Keratinocyte (primary cell): Measurements from ENCODE around the gene ZNF423. TPM values are rescaled to one million over a fixed set of nuclear protein-coding genes. Genes with fewer than 3 reads are reported as not detected.

Experiments used
- DNase-seq: peaks from one replicate; pipeline ENCODE4 v3.0.0-alpha.2; 2011; ENCODE audit warnings: low read depth, missing footprints, low spot score
- FAIRE-seq: peaks from 2 replicates; lab custom pipeline; 2011; peaks lifted over from hg19 to GRCh38; lab: Jason Lieb, UNC
- H2AFZ ChIP-seq: 2 replicates; pipeline ENCODE4 v1.6.0; 2012; ENCODE audit warnings: low read length, control low read depth, inconsistent platforms; ENCODE audit not compliant: control insufficient read depth
- H3K27ac ChIP-seq: 2 replicates; pipeline ENCODE4 v1.5.1; 2011; ENCODE audit warnings: low read length; ENCODE audit not compliant: control insufficient read depth, insufficient read depth
- H3K27me3 ChIP-seq: 3 replicates; pipeline ENCODE4 v1.6.0; 2011; ENCODE audit warnings: low read length; ENCODE audit not compliant: control insufficient read depth, insufficient read depth; ENCODE audit errors: extremely low read depth
- H3K36me3 ChIP-seq, 2 experiments: 2 replicates in 1 of 2; 3 replicates in 1 of 2; pipeline ENCODE4 v1.5.1; 2011; ENCODE audit warnings: low read length in 2 of 2, mild to moderate bottlenecking in 1 of 2; ENCODE audit not compliant: control insufficient read depth in 2 of 2, insufficient read depth in 2 of 2; ENCODE audit errors: extremely low read depth in 1 of 2
- H3K4me1 ChIP-seq: 3 replicates; pipeline ENCODE4 v1.5.1; 2011; ENCODE audit warnings: low read length; ENCODE audit not compliant: control insufficient read depth, insufficient read depth; ENCODE audit errors: extremely low read depth
- H3K4me2 ChIP-seq: 3 replicates; pipeline ENCODE4 v1.6.0; 2011; ENCODE audit warnings: low read depth, low read length; ENCODE audit not compliant: control insufficient read depth, insufficient read depth; ENCODE audit errors: extremely low read depth
- H3K4me3 ChIP-seq, 3 experiments: fragments of 200-600 bp in 1 of 3; sonication (generic) in 1 of 3; 2 replicates in 2 of 3; 3 replicates in 1 of 3; pipeline ENCODE4 v1.5.1; 2011 to 2016; ENCODE audit warnings: low read length in 3 of 3, mild to moderate bottlenecking in 3 of 3, control low read depth in 2 of 3, inconsistent platforms in 1 of 3, low read depth in 1 of 3, mixed read lengths in 1 of 3, mixed run types in 1 of 3, moderate library complexity in 1 of 3; ENCODE audit not compliant: control insufficient read depth in 2 of 3, insufficient read depth in 2 of 3; ENCODE audit errors: extremely low read depth in 1 of 3
- H3K79me2 ChIP-seq: 2 replicates; pipeline ENCODE4 v1.6.0; 2012; ENCODE audit warnings: low read length; ENCODE audit not compliant: control insufficient read depth, insufficient read depth
- H3K9ac ChIP-seq: 3 replicates; pipeline ENCODE4 v1.6.0; 2011; ENCODE audit warnings: low read length; ENCODE audit not compliant: control insufficient read depth, insufficient read depth; ENCODE audit errors: extremely low read depth
- H3K9me1 ChIP-seq: 3 replicates; pipeline ENCODE4 v1.6.0; 2011; ENCODE audit warnings: low read length; ENCODE audit not compliant: control insufficient read depth, insufficient read depth; ENCODE audit errors: extremely low read depth
- H3K9me3 ChIP-seq: 2 replicates; pipeline ENCODE4 v1.5.1; 2012; ENCODE audit warnings: low read depth, low read length; ENCODE audit not compliant: control insufficient read depth
- H4K20me1 ChIP-seq: 3 replicates; pipeline ENCODE4 v1.6.0; 2011; ENCODE audit warnings: low read length; ENCODE audit not compliant: control insufficient read depth, insufficient read depth; ENCODE audit errors: extremely low read depth
- EZH2 ChIP-seq: IDR thresholded peaks from one replicate; pipeline ENCODE4 v1.6.1; 2012; ENCODE audit warnings: inconsistent platforms, mild to moderate bottlenecking, low read length, moderate library complexity
- dilution Hi-C: fragments of 300-500 bp; cut with MboI; formaldehyde crosslinking; loops from one replicate; pipeline ENCODE4 v1.7.0; 2020; ENCODE audit warnings: low sequenced_read_pairs; ENCODE audit not compliant: extremely low pct_ligation_motif_present
- polyA plus RNA-seq, 5 experiments: library from polyadenylated mRNA; depleted of rRNA in 3 of 5; stranded (reverse) in 3 of 5; stranded (forward) in 1 of 5; unstranded in 1 of 5; fragments of >200 nt; gene quantifications; 1 replicate in 1 of 5; 2 replicates in 3 of 5; 3 replicates in 1 of 5; pipeline versions ENCODE4 v1.2.1 to v1.2.3, GENCODE V29; 2011 to 2012; ENCODE audit warnings: missing spikeins in 2 of 5, low read depth in 1 of 5, low replicate concordance in 1 of 5
- TF ChIP-seq, protein P1 (sequence below), 3 experiments: IDR thresholded peaks in 1 of 3; conservative IDR thresholded peaks in 1 of 3; optimal IDR thresholded peaks in 1 of 3; 2 replicates in 2 of 3; 3 replicates in 1 of 3; pipeline versions ENCODE3 to v1.5.1; 2011; ENCODE audit warnings: low read length in 3 of 3, mild to moderate bottlenecking in 3 of 3, moderate library complexity in 2 of 3, control low read depth in 1 of 3, inconsistent platforms in 1 of 3; ENCODE audit not compliant: insufficient read depth in 2 of 3; ENCODE audit errors: extremely low read depth in 1 of 3

Gene ZNF423
- polyA plus RNA-seq, 1 donor (not counting 4 experiments of a cell fraction or from before 2014, with no cell fraction given) = 0.05 TPM

DNA sequence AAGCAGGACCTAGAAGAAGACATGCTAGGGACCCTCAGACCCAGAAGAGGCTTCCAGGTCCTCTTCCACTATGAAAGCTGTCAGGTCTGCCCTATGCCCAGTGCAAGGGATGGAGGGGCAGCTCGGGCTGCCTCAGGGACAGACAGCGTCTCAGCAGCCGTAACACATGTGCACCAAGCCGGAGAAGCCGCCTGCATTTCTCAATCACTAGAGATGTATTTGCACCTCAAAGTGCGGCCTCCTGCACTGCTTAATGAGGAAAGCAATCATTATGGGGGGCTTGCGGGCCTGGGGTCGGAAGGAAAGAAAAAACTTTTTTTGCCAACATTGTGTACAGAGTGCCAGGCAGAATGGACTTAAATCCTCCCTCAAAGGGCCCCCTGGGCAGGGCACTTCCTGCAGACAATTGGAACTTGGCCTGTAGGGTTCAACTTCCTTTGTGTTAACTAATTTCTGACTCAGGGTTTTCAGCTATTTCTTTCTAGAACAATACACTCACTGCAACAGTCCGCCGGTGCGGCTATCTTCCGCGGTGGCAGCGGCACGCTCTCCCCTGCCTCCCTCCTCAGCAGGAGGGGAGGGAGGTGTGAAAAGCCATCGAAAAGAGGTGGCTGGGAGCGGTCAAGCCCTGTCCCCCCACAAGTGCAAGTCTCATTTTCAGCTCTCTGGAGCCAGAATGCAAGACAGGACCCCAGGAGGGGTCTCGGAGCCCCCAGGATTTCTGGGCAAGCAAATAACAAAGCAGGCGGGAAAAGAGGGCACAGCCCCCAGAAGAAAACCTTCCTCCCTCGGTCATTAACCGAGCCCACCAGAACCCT, 101.2 kb downstream of the ZNF423 start:
- H3K4me3 ChIP-seq = peak overlapping the region in 1 of 3 experiments; percentile 32
- TF ChIP-seq, protein P1, sequence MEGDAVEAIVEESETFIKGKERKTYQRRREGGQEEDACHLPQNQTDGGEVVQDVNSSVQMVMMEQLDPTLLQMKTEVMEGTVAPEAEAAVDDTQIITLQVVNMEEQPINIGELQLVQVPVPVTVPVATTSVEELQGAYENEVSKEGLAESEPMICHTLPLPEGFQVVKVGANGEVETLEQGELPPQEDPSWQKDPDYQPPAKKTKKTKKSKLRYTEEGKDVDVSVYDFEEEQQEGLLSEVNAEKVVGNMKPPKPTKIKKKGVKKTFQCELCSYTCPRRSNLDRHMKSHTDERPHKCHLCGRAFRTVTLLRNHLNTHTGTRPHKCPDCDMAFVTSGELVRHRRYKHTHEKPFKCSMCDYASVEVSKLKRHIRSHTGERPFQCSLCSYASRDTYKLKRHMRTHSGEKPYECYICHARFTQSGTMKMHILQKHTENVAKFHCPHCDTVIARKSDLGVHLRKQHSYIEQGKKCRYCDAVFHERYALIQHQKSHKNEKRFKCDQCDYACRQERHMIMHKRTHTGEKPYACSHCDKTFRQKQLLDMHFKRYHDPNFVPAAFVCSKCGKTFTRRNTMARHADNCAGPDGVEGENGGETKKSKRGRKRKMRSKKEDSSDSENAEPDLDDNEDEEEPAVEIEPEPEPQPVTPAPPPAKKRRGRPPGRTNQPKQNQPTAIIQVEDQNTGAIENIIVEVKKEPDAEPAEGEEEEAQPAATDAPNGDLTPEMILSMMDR (optimal IDR thresholded peaks at IDR 0.05 in 1 of 3, IDR thresholded peaks at IDR 0.05 in 1 of 3, conservative IDR thresholded peaks at IDR 0.05 in 1 of 3; ENCODE audit: extremely low read depth in 1 of 3, insufficient read depth in 2 of 3, low read length in 3 of 3) = no peak
- no peak for TF ChIP-seq EZH2
- H3K9me1 ChIP-seq = no peaks in the 10 kb centered on the region
- no peaks in the 10 kb centered on the region for H3K27me3 ChIP-seq
- dilution Hi-C loops = no loop called here
- H2AFZ ChIP-seq = peak overlapping the region; percentile 40
- no peaks in the 10 kb centered on the region for H3K79me2 ChIP-seq
- no peak overlapping the region for H3K9ac ChIP-seq
- no peak overlapping the region for H3K27ac ChIP-seq
- no peak overlapping the region for H3K4me2 ChIP-seq
- H4K20me1 ChIP-seq = no peaks in the 10 kb centered on the region
- no peaks in the 10 kb centered on the region for H3K9me3 ChIP-seq
- no peaks in the 10 kb centered on the region for H3K36me3 ChIP-seq
- DNase-seq = no peak
- no peak for FAIRE-seq
- no peaks in the 10 kb centered on the region for H3K4me1 ChIP-seq

DNA sequence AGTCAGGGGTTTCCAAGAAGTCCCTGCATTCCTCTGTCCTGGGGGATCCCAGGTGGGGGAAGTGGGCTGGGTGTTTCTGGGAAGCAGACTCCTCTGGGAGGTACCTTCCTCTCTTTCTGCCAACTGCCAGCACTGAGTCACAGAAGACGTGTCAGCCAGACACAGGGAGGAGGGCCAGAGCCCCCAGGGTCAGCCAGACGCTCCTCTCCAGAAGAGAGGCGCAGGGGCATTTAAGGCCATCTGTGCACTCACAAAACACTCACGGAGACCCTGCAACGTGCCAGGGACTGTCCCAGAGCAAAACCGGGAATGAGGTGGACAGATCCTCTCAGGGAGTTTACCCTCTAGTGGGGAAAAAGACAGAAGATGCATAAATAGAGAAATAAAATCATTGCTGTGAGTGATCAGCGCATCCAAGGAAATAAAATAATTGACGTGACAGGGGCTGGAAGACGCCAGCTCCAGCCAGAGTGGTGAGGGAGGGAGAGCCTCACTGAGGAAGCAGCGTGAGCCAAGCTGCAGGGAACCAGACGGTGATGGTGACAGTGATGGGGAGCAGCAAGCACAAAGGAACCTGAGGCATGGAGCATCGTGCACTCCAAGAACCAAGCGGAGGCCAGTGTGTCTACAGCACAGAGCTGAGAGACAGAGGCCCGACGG, 105.4 kb downstream of the ZNF423 start:
- Histone ChIP-seq H3K9me1 (no peaks in the 10 kb centered on the region), H3K79me2 (no peaks in the 10 kb centered on the region), H2AFZ (no peak overlapping the region), H3K9me3 (no peaks in the 10 kb centered on the region), H3K4me2 (no peak overlapping the region), H3K4me3 (no peak overlapping the region), H3K9ac (no peak overlapping the region), H3K27me3 (no peaks in the 10 kb centered on the region), H3K4me1 (no peaks in the 10 kb centered on the region), H3K36me3 (no peaks in the 10 kb centered on the region), H3K27ac (no peak overlapping the region), H4K20me1 (no peaks in the 10 kb centered on the region)
- no peak for FAIRE-seq
- TF ChIP-seq EZH2 = no peak
- TF ChIP-seq, protein P1 (optimal IDR thresholded peaks at IDR 0.05 in 1 of 3, IDR thresholded peaks at IDR 0.05 in 1 of 3, conservative IDR thresholded peaks at IDR 0.05 in 1 of 3; ENCODE audit: extremely low read depth in 1 of 3, insufficient read depth in 2 of 3, low read length in 3 of 3) = no peak
- dilution Hi-C loops = no loop called here
- DNase-seq = no peak
